GM12878 (cell line): Measurements from ENCODE around the gene MIF. TPM values are rescaled to one million over a fixed set of nuclear protein-coding genes. Genes with fewer than 3 reads are reported as not detected.

Experiments
- ATAC-seq: fragments of 200-7000 bp; cut with Tn5 transposase; 3 replicates; pipeline ENCODE4 v1.9.1; 2020; ENCODE audit warnings: mild to moderate bottlenecking, moderate library complexity
- BruUV-seq: library from RNA; stranded (reverse); fragments of 400-500 nt; replicated peaks from 2 replicates; lab custom pipeline; 2021; lab: Mats Ljungman, UMichigan
- CTCF ChIA-PET: fragments of 300-600 bp; sonication (Branson Sonifier 250); formaldehyde crosslinking; extraction: SDS; loops from one replicate; lab custom pipeline; 2021; ENCODE audit warnings: inconsistent platforms; lab: Yijun Ruan, JAX
- POLR2A ChIA-PET: fragments of 350-600 bp; formaldehyde crosslinking; extraction: SDS; loops from one replicate; lab custom pipeline; 2021; ENCODE audit warnings: inconsistent platforms; lab: Charles Lee
- RAD21 ChIA-PET: fragments of 300-600 bp; sonication (Branson Sonifier 250); formaldehyde crosslinking; loops from one replicate; lab custom pipeline; 2023; ENCODE audit warnings: antibody characterized with exemption; ENCODE audit not compliant: unreplicated experiment; lab: Charles Lee
- SMC1A ChIA-PET: fragments of 300-600 bp; sonication (Branson Sonifier 250); formaldehyde crosslinking; loops from one replicate; lab custom pipeline; 2023; ENCODE audit not compliant: unreplicated experiment, uncharacterized antibody; lab: Charles Lee
- DNase-seq: peaks from one replicate; pipeline ENCODE4 v3.0.0-alpha.2; 2011; ENCODE audit warnings: low read depth, low spot score
- FAIRE-seq: peaks from 3 replicates; lab custom pipeline; 2011; peaks lifted over from hg19 to GRCh38; lab: Jason Lieb, UNC
- H2AFZ ChIP-seq: 2 replicates; pipeline ENCODE4 v1.6.0; 2011; ENCODE audit warnings: low read depth, low read length, control low read depth; ENCODE audit not compliant: control insufficient read depth
- H3K27ac ChIP-seq: 2 replicates; pipeline ENCODE4 v1.5.1; 2011; ENCODE audit warnings: control low read depth; ENCODE audit not compliant: control insufficient read depth, insufficient read depth
- H3K27me3 ChIP-seq, 2 experiments: replicated peaks in 1 of 2; 2 replicates each; pipeline versions ENCODE4 v1.6.0 to v1.6.1; 2011; ENCODE audit warnings: low read length in 1 of 2; ENCODE audit not compliant: control insufficient read depth in 2 of 2, insufficient read depth in 2 of 2
- H3K36me3 ChIP-seq, 2 experiments: 2 replicates each; pipeline ENCODE4 v1.5.1; 2011; ENCODE audit warnings: low read length in 1 of 2; ENCODE audit not compliant: control insufficient read depth in 2 of 2, insufficient read depth in 2 of 2
- H3K4me1 ChIP-seq: 2 replicates; pipeline ENCODE4 v1.6.1; 2011; ENCODE audit warnings: mild to moderate bottlenecking, low read length, moderate library complexity, mixed read lengths; ENCODE audit not compliant: control insufficient read depth, insufficient read depth
- H3K4me2 ChIP-seq: 2 replicates; pipeline ENCODE4 v1.6.0; 2011; ENCODE audit warnings: control low read depth; ENCODE audit not compliant: control insufficient read depth, insufficient read depth
- H3K4me3 ChIP-seq: fragments of 200-600 bp; sonication (generic); 2 replicates; pipeline ENCODE4 v1.5.1; 2016
- H3K79me2 ChIP-seq: 2 replicates; pipeline ENCODE4 v1.6.0; 2011; ENCODE audit warnings: low read length; ENCODE audit not compliant: control insufficient read depth, insufficient read depth
- H3K9ac ChIP-seq: 2 replicates; pipeline ENCODE4 v1.8.0; 2011; ENCODE audit warnings: low read length, control low read depth, mixed read lengths; ENCODE audit not compliant: control insufficient read depth, insufficient read depth
- H3K9me3 ChIP-seq: replicated peaks from 3 replicates; pipeline ENCODE4 v1.5.1; 2011; ENCODE audit warnings: mild to moderate bottlenecking, low read length; ENCODE audit not compliant: control insufficient read depth, insufficient read depth
- H4K20me1 ChIP-seq: 2 replicates; pipeline ENCODE4 v1.6.0; 2011; ENCODE audit not compliant: control insufficient read depth, insufficient read depth
- BCL11A ChIP-seq: IDR thresholded peaks from 2 replicates; pipeline ENCODE4 v1.6.1; 2011; ENCODE audit warnings: low read depth, low read length
- CHD4 ChIP-seq: fragments of 200-600 bp; sonication (generic); IDR thresholded peaks from 2 replicates; pipeline ENCODE4 v1.6.1; 2016; ENCODE audit warnings: mild to moderate bottlenecking
- FOXM1 ChIP-seq: IDR thresholded peaks from 2 replicates; pipeline ENCODE4 v1.6.1; 2012; ENCODE audit warnings: low read depth, mild to moderate bottlenecking, inconsistent platforms, low read length, moderate library complexity
- HDGF ChIP-seq: fragments of 450-650 bp; IDR thresholded peaks from 2 replicates; pipeline ENCODE4 v1.6.1; 2016; ENCODE audit warnings: antibody characterized with exemption
- IRF5 ChIP-seq: fragments of 450-650 bp; IDR thresholded peaks from 2 replicates; pipeline ENCODE4 v1.6.1; 2017; ENCODE audit warnings: borderline replicate concordance
- JUNB ChIP-seq: IDR thresholded peaks from 2 replicates; pipeline ENCODE4 v1.6.1; 2016; ENCODE audit warnings: antibody characterized with exemption, mild to moderate bottlenecking
- NFYB ChIP-seq: IDR thresholded peaks from 2 replicates; pipeline ENCODE4 v1.6.1; 2011; ENCODE audit warnings: low read depth, mild to moderate bottlenecking, low read length, improper control_type of control experiment, moderate library complexity; ENCODE audit not compliant: insufficient read depth
- POLR2A ChIP-seq: IDR thresholded peaks from 2 replicates; pipeline ENCODE4 v1.6.1; 2011; ENCODE audit warnings: low read depth, mild to moderate bottlenecking, low read length
- POU2F2 ChIP-seq: IDR thresholded peaks from 3 replicates; pipeline ENCODE4 v1.6.1; 2011; ENCODE audit warnings: low read depth, mild to moderate bottlenecking, low read length, borderline replicate concordance
- RUNX3 ChIP-seq: IDR thresholded peaks from 2 replicates; pipeline ENCODE4 v1.6.1; 2012; ENCODE audit warnings: low read length, inconsistent platforms
- SREBF2 ChIP-seq: IDR thresholded peaks from 2 replicates; pipeline ENCODE4 v1.6.1; 2012; ENCODE audit warnings: mild to moderate bottlenecking, low read length
- TAF1 ChIP-seq: IDR thresholded peaks from 2 replicates; pipeline ENCODE4 v1.6.1; 2011; ENCODE audit warnings: mild to moderate bottlenecking, low read depth, low read length, borderline replicate concordance
- TBL1XR1 ChIP-seq: IDR thresholded peaks from 2 replicates; pipeline ENCODE4 v1.6.1; 2012; ENCODE audit warnings: low read depth, low read length, improper control_type of control experiment
- ZBTB4 ChIP-seq: fragments of 450-650 bp; formaldehyde crosslinking; IDR thresholded peaks from 2 replicates; pipeline ENCODE4 v1.4.0; 2022; ENCODE audit warnings: mild to moderate bottlenecking, moderate library complexity
- WGBS: methylation state at CpG from one replicate; pipeline ENCODE4 v1.1.6; 2016; ENCODE audit warnings: low lambda C conversion rate; ENCODE audit not compliant: insufficient replicate concordance, insufficient coverage; ENCODE audit errors: missing lambda C conversion rate; 5-methylcytosine and 5-hydroxymethylcytosine counted together
- in situ Hi-C: fragments of 300-500 bp; cut with MboI; formaldehyde crosslinking; loops from 9 replicates; pipeline ENCODE4 v1.14.3; 2018; ENCODE audit warnings: mixed read lengths
- intact Hi-C: fragments of 100-400 bp; cut with micrococcal nuclease; formaldehyde crosslinking; loops from one replicate; pipeline ENCODE4 v1.14.2; 2022; ENCODE audit not compliant: unreplicated experiment
- polyA plus RNA-seq, 11 experiments: library from polyadenylated mRNA; depleted of rRNA in 4 of 11; unstranded in 6 of 11; stranded (reverse) in 5 of 11; fragments of >200 nt; fragmentation: Nextera tagmentation in 4 of 11; fragmentation: Illumina TruSeq in 1 of 11; extraction: Ambion mirVana in 4 of 11; extraction: Trizol in 1 of 11; gene quantifications; 1 replicate in 1 of 11; 2 replicates in 10 of 11; pipeline versions ENCODE4 v1.2.1 to v1.2.3, GENCODE V29; 2011 to 2016; ENCODE audit warnings: inconsistent platforms in 2 of 11, missing spikeins in 2 of 11, low read depth in 1 of 11
- total RNA-seq, 4 experiments: library from RNA; depleted of rRNA in 3 of 4; stranded (reverse); fragments of >200 nt in 3 of 4; fragmentation: Illumina TruSeq in 1 of 4; extraction: Trizol in 1 of 4; gene quantifications; 2 replicates each; pipeline versions ENCODE4 v1.2.1 to v1.2.3, GENCODE V29; 2013 to 2021

MIF gene
- total and polyA plus RNA-seq, 10 of the 15 experiments (the other 5 are each of a cell fraction or from before 2014, with no cell fraction given): 37.7 to 2,972 (median 766) TPM

- ChIA-PET POLR2A (interaction anchor here (2.0 kb wide), 1 partner anchor 17 kb away, joined by 11 read pairs; no protein-coding TSS in a partner anchor), SMC1A (no interaction called here), RAD21 (interaction anchor here (0.9 kb wide), 1 partner anchor 38 kb away, joined by 4 read pairs; the partner anchor contains the start of gene SLC2A11), CTCF (no interaction called here)
- Histone ChIP-seq H3K4me1 (peaks cover 12% of the 10 kb centered on the region), H3K27me3 (no peaks in the 10 kb centered on the region), H3K9ac (peak overlapping the region; percentile 89), H3K4me3 (peak overlapping the region; percentile 98), H3K9me3 (no peaks in the 10 kb centered on the region), H4K20me1 (no peaks in the 10 kb centered on the region)
- ATAC-seq: no peak
- DNase-seq: no peak
- no peak for FAIRE-seq
- WGBS: 29% methylated on average over 15 of the region's 16 CpGs
- no peak for TF ChIP-seq JUNB
- TF ChIP-seq FOXM1: no peak
- peak; percentile 13 for TF ChIP-seq POLR2A
- TF ChIP-seq RUNX3: peak; percentile 1; the same call in 1 of the 2 replicates
- no peak for TF ChIP-seq BCL11A
- no peak for TF ChIP-seq TBL1XR1
- no peak for TF ChIP-seq POU2F2
- TF ChIP-seq, all 136 proteins: peak for 2
- no TSS peak for BruUV-seq
- intact Hi-C loops (no loop called here), in situ Hi-C loops (no loop called here)
- Histone ChIP-seq H3K4me2 (peak overlapping the region; percentile 83), H3K36me3 (peaks cover 12 to 23% of the 10 kb centered on the region in 2 experiments), H3K79me2 (peaks cover 34% of the 10 kb centered on the region), H3K27ac (peak overlapping the region; percentile 92), H2AFZ (no peak overlapping the region)
These were observed 1.5 kb downstream of the MIF start for GRCh38 chr22:23895599-23896144.

- in situ Hi-C loops (no loop called here), intact Hi-C loops (no loop called here)
- peaks cover 12% of the 10 kb centered on the region for H3K4me1 ChIP-seq
- no peaks in the 10 kb centered on the region for H4K20me1 ChIP-seq
- DNase-seq (no peak), ATAC-seq (no peak), FAIRE-seq (no peak)
- H3K9ac ChIP-seq: peak overlapping the region; percentile 89
- H3K36me3 ChIP-seq: peaks cover 12 to 23% of the 10 kb centered on the region in 2 experiments
- peaks cover 34% of the 10 kb centered on the region for H3K79me2 ChIP-seq
- H3K4me3 ChIP-seq: peak overlapping the region; percentile 98
- BruUV-seq: no TSS peak
- H3K27ac ChIP-seq: peak overlapping the region; percentile 92
- H2AFZ ChIP-seq: no peak overlapping the region
- no peaks in the 10 kb centered on the region for H3K27me3 ChIP-seq
- ChIA-PET CTCF (interaction anchor here (0.9 kb wide), 1 partner anchor 17 kb away, joined by 4 read pairs; no protein-coding TSS in a partner anchor), SMC1A (interaction anchor here (0.6 kb wide), 1 partner anchor 23 kb away, joined by 3 read pairs; no protein-coding TSS in a partner anchor), RAD21 (interaction anchor here (0.9 kb wide), 1 partner anchor 38 kb away, joined by 4 read pairs; the partner anchor contains the start of gene SLC2A11), POLR2A (interaction anchor here (2.0 kb wide), 1 partner anchor 17 kb away, joined by 11 read pairs; no protein-coding TSS in a partner anchor)
- 91% methylated on average over 4 of the region's 5 CpGs for WGBS
- H3K4me2 ChIP-seq: peak overlapping the region; percentile 83
- no peaks in the 10 kb centered on the region for H3K9me3 ChIP-seq
- TF ChIP-seq HDGF: no peak
- no peak for TF ChIP-seq SREBF2
- no peak for TF ChIP-seq NFYB
- no peak for TF ChIP-seq CHD4
- no peak for TF ChIP-seq TAF1
- TF ChIP-seq IRF5: no peak
- no peak for TF ChIP-seq ZBTB4
These were observed 2.0 kb downstream of the MIF start for GRCh38 chr22:23896166-23896522.
